GM23338 (cell line): ENCODE data around the gene SBK1. TPM values are rescaled to one million over a fixed set of nuclear protein-coding genes. Genes with fewer than 3 reads are reported as not detected.

ENCODE experiments used
- ATAC-seq: fragments of 200-7000 bp; cut with Tn5 transposase; 3 replicates; pipeline ENCODE4 v1.9.1; 2020
- DNase-seq: peaks from one replicate; pipeline ENCODE4 v3.0.0-alpha.2; 2015; ENCODE audit warnings: low spot score
- H2AFZ ChIP-seq: fragments of 200-600 bp; sonication (generic); 2 replicates; pipeline ENCODE4 v1.8.0; 2016; ENCODE audit warnings: antibody characterized with exemption, mild to moderate bottlenecking, moderate library complexity
- H3F3A ChIP-seq: fragments of 200-600 bp; sonication (generic); replicated peaks from 2 replicates; pipeline ENCODE4 v1.8.0; 2017; ENCODE audit warnings: antibody characterized with exemption, mixed run types, low read depth
- H3K27ac ChIP-seq: fragments of 200-600 bp; sonication (generic); 2 replicates; pipeline ENCODE4 v1.6.1; 2016; ENCODE audit warnings: low read depth
- H3K27me3 ChIP-seq: fragments of 200-600 bp; sonication (generic); 2 replicates; pipeline ENCODE4 v1.8.0; 2016; ENCODE audit warnings: mild to moderate bottlenecking, mixed run types, moderate library complexity; ENCODE audit not compliant: insufficient read depth
- H3K36me3 ChIP-seq: fragments of 200-600 bp; sonication (generic); 2 replicates; pipeline ENCODE4 v1.8.0; 2016; ENCODE audit warnings: mild to moderate bottlenecking; ENCODE audit not compliant: insufficient read depth
- H3K4me1 ChIP-seq: fragments of 200-600 bp; sonication (generic); 2 replicates; pipeline ENCODE4 v1.8.0; 2016; ENCODE audit warnings: mild to moderate bottlenecking, moderate library complexity; ENCODE audit not compliant: insufficient read depth
- H3K4me2 ChIP-seq: fragments of 200-600 bp; sonication (generic); 2 replicates; pipeline ENCODE4 v1.7.1; 2017; ENCODE audit warnings: mixed run types
- H3K4me3 ChIP-seq: fragments of 200-600 bp; sonication (generic); 2 replicates; pipeline ENCODE4 v1.6.1; 2016; ENCODE audit warnings: mixed run types
- H3K79me2 ChIP-seq: fragments of 200-600 bp; sonication (generic); replicated peaks from 2 replicates; pipeline ENCODE4 v1.8.0; 2017; ENCODE audit warnings: mild to moderate bottlenecking; ENCODE audit not compliant: insufficient read depth
- H3K9me2 ChIP-seq: fragments of 200-600 bp; sonication (generic); 2 replicates; pipeline ENCODE4 v1.8.0; 2017; ENCODE audit not compliant: insufficient read depth
- H4K20me1 ChIP-seq: fragments of 200-600 bp; sonication (generic); replicated peaks from 2 replicates; pipeline ENCODE4 v1.8.0; 2017; ENCODE audit warnings: mild to moderate bottlenecking; ENCODE audit not compliant: insufficient read depth
- H3K27ac Mint-ChIP-seq: 2 replicates; pipeline ENCODE4 v1.8.0; 2020; ENCODE audit warnings: inconsistent platforms, mild to moderate bottlenecking, moderate library complexity, mixed read lengths
- H3K27me3 Mint-ChIP-seq: 3 replicates; pipeline ENCODE4 v1.8.0; 2022; ENCODE audit warnings: low read depth, mild to moderate bottlenecking, moderate library complexity, mixed read lengths, inconsistent platforms; ENCODE audit not compliant: insufficient read depth, poor library complexity
- H3K36me3 Mint-ChIP-seq: 3 replicates; pipeline ENCODE4 v1.8.0; 2021; ENCODE audit warnings: low read depth, mild to moderate bottlenecking, inconsistent platforms, moderate library complexity, mixed read lengths
- H3K4me1 Mint-ChIP-seq: 3 replicates; pipeline ENCODE4 v1.8.0; 2020; ENCODE audit warnings: mild to moderate bottlenecking, inconsistent platforms, mixed read lengths
- H3K4me3 Mint-ChIP-seq: 3 replicates; pipeline ENCODE4 v1.8.0; 2021; ENCODE audit warnings: moderate library complexity, mild to moderate bottlenecking, inconsistent platforms, mixed read lengths
- H3K9me3 Mint-ChIP-seq: 3 replicates; pipeline ENCODE4 v1.8.0; 2020; ENCODE audit warnings: moderate library complexity, mild to moderate bottlenecking, inconsistent platforms, mixed read lengths
- CREB1 ChIP-seq: fragments of 250-450 bp; sonication (Bioruptor Pico); IDR thresholded peaks from 2 replicates; pipeline ENCODE4 v1.5.0; 2020; ENCODE audit warnings: low read depth, mild to moderate bottlenecking, moderate library complexity
- ETS1 ChIP-seq: IDR thresholded peaks from 2 replicates; pipeline ENCODE4 v1.6.1; 2016; ENCODE audit warnings: antibody characterized with exemption
- EZH2phosphoT487 ChIP-seq: fragments of 200-600 bp; sonication (generic); IDR thresholded peaks from one replicate; pipeline ENCODE4 v1.8.1; 2018; ENCODE audit warnings: antibody characterized with exemption; ENCODE audit not compliant: unreplicated experiment
- NANOG ChIP-seq: IDR thresholded peaks from 2 replicates; pipeline ENCODE4 v1.6.1; 2016; ENCODE audit warnings: antibody characterized with exemption, borderline replicate concordance
- POLR2AphosphoS5 ChIP-seq: IDR thresholded peaks from 2 replicates; pipeline ENCODE4 v1.6.1; 2016; ENCODE audit warnings: antibody characterized with exemption, low read depth
- ZNF114 ChIP-seq: fragments of 250-450 bp; sonication (Bioruptor Pico); IDR thresholded peaks from 2 replicates; pipeline ENCODE4 v1.5.0; 2020; ENCODE audit warnings: mild to moderate bottlenecking, moderate library complexity
- ZNF462 ChIP-seq: fragments of 250-450 bp; sonication (Bioruptor Pico); IDR thresholded peaks from 2 replicates; pipeline ENCODE4 v1.5.0; 2020; ENCODE audit warnings: mild to moderate bottlenecking, moderate library complexity
- polyA plus RNA-seq: library from polyadenylated mRNA; unstranded; fragments of >200 nt; fragmentation: Nextera tagmentation; extraction: Ambion mirVana; gene quantifications from 2 replicates; pipeline ENCODE4 v1.2.1, GENCODE V29; 2016
- total RNA-seq: library from RNA; depleted of rRNA; stranded (reverse); fragments of >200 nt; shearing (Covaris generic); gene quantifications from 2 replicates; pipeline ENCODE4 v1.2.3, GENCODE V29; 2014

SBK1 gene
- total and polyA plus RNA-seq, 2 experiments from 2014 or later: 23.9 to 68.1 TPM

GRCh38 chr16:28300327-28300726 lies 8.0 kb downstream of the SBK1 start:
- H3K9me2 ChIP-seq: no peaks in the 10 kb centered on the region
- H4K20me1 ChIP-seq: peaks cover 53% of the 10 kb centered on the region
- H3K4me2 ChIP-seq: no peak overlapping the region
- H3K4me3 ChIP-seq: no peak overlapping the region
- H3K9me3 Mint-ChIP-seq: no peaks in the 10 kb centered on the region
- 0 out of 2 replicates have a peak, but pooled peaks cover 8% of the 10 kb centered on the region for H3F3A ChIP-seq
- ATAC-seq (no peak), DNase-seq (no peak)
- H2AFZ ChIP-seq: no peak overlapping the region
- TF ChIP-seq POLR2AphosphoS5 (no peak), ETS1 (no peak), CREB1 (CRISPR knock-in tag) (no peak), ZNF114 (CRISPR knock-in tag) (no peak), EZH2phosphoT487 (no peak), NANOG (no peak), ZNF462 (CRISPR knock-in tag) (no peak)
- H3K27ac Mint-ChIP-seq: no peak overlapping the region
- no peaks in the 10 kb centered on the region for H3K27me3 ChIP-seq
- no peak overlapping the region for H3K4me3 Mint-ChIP-seq
- peaks cover 7% of the 10 kb centered on the region; the same call in 1 of the 2 replicates for H3K36me3 ChIP-seq
- H3K36me3 Mint-ChIP-seq: peaks cover 52% of the 10 kb centered on the region
- peaks cover 32% of the 10 kb centered on the region for H3K4me1 Mint-ChIP-seq
- peaks cover 11% of the 10 kb centered on the region for H3K27me3 Mint-ChIP-seq
- H3K27ac ChIP-seq: no peak overlapping the region
- H3K79me2 ChIP-seq: peaks cover 89% of the 10 kb centered on the region
- H3K4me1 ChIP-seq: peaks cover 11% of the 10 kb centered on the region
